GM12872 (cell line): ENCODE data around the gene UBL4A.

ENCODE experiments used
- CTCF ChIP-seq: IDR thresholded peaks from 3 replicates; pipeline ENCODE4 v1.5.1; 2011; ENCODE audit warnings: low read depth, mild to moderate bottlenecking, low read length, moderate library complexity; ENCODE audit not compliant: insufficient read depth

UBL4A gene

GRCh38 chrX:154437971-154438893 is 48.2 kb downstream of the UBL4A start:
- no peak for TF ChIP-seq CTCF

GRCh38 chrX:154436983-154437752 is 49.2 kb downstream of the UBL4A start, which contains the start of gene GDI1:
Gene GDI1 (plus strand): TSS chrX:154437154. CDS start chrX:154437255, 101 bp downstream.
- no peak for TF ChIP-seq CTCF

- no peak for TF ChIP-seq CTCF
Measured at GRCh38 chrX:154436374-154436982, 49.9 kb downstream of the UBL4A start.

GRCh38 chrX:154435171-154435733 is 51.2 kb downstream of the UBL4A start:
- TF ChIP-seq CTCF = no peak

- TF ChIP-seq CTCF = no peak
Measured at GRCh38 chrX:154434394-154435168, 51.8 kb downstream of the UBL4A start.
